ENCODE measurements around the gene TRERF1. TPM values are rescaled to one million over a fixed set of nuclear protein-coding genes. Genes with fewer than 3 reads are reported as not detected.

The TRERF1 gene
- total RNA-seq, 1 donor from 2014 or later, result 3.8 TPM

- TF ChIP-seq CTCF (IDR thresholded peaks at IDR 0.05), result no peak
- no peak overlapping the region for H3K27ac ChIP-seq
- no peak for DNase-seq
- no peak for ATAC-seq
- no peaks in the 10 kb centered on the region for H3K27me3 ChIP-seq
- H3K4me3 ChIP-seq, result no peak overlapping the region
- no peaks in the 10 kb centered on the region for H3K4me1 ChIP-seq
- intact Hi-C loops (cut with DNase I), result no loop called here
- H3K9me3 ChIP-seq, result no peaks in the 10 kb centered on the region
- H3K36me3 ChIP-seq, result no peaks in the 10 kb centered on the region
Observed at GRCh38 chr6:42269553-42269952, 182.2 kb downstream of the TRERF1 start.

GRCh38 chr6:42268835-42269204 lies 182.9 kb downstream of the TRERF1 start:
- Histone ChIP-seq H3K4me1 (no peaks in the 10 kb centered on the region), H3K27ac (no peak overlapping the region), H3K9me3 (no peaks in the 10 kb centered on the region), H3K27me3 (no peaks in the 10 kb centered on the region), H3K36me3 (no peaks in the 10 kb centered on the region), H3K4me3 (no peak overlapping the region)
- DNase-seq (no peak), ATAC-seq (no peak)
- intact Hi-C loops (cut with DNase I), result no loop called here
- no peak for TF ChIP-seq CTCF (IDR thresholded peaks at IDR 0.05)

GRCh38 chr6:42268016-42268834 lies 183.5 kb downstream of the TRERF1 start:
- DNase-seq, result no peak
- H3K36me3 ChIP-seq, result no peaks in the 10 kb centered on the region
- H3K9me3 ChIP-seq, result no peaks in the 10 kb centered on the region
- ATAC-seq, result no peak
- intact Hi-C loops (cut with DNase I), result no loop called here
- no peaks in the 10 kb centered on the region for H3K27me3 ChIP-seq
- H3K27ac ChIP-seq, result no peak overlapping the region
- no peak for TF ChIP-seq CTCF (IDR thresholded peaks at IDR 0.05)
- H3K4me3 ChIP-seq, result no peak overlapping the region
- no peaks in the 10 kb centered on the region for H3K4me1 ChIP-seq

- H3K4me3 ChIP-seq, result no peak overlapping the region
- H3K27ac ChIP-seq, result no peak overlapping the region
- H3K36me3 ChIP-seq, result no peaks in the 10 kb centered on the region
- ATAC-seq (no peak), DNase-seq (no peak)
- intact Hi-C loops (cut with DNase I), result no loop called here
- no peak for TF ChIP-seq CTCF (IDR thresholded peaks at IDR 0.05)
- no peaks in the 10 kb centered on the region for H3K27me3 ChIP-seq
- H3K9me3 ChIP-seq, result no peaks in the 10 kb centered on the region
- H3K4me1 ChIP-seq, result no peaks in the 10 kb centered on the region
Observed at GRCh38 chr6:42266538-42266937, 185.2 kb downstream of the TRERF1 start.

- no peaks in the 10 kb centered on the region for H3K27me3 ChIP-seq
- intact Hi-C loops (cut with DNase I), result no loop called here
- ATAC-seq (no peak), DNase-seq (no peak)
- no peak overlapping the region for H3K27ac ChIP-seq
- H3K9me3 ChIP-seq, result no peaks in the 10 kb centered on the region
- no peak overlapping the region for H3K4me3 ChIP-seq
- no peaks in the 10 kb centered on the region for H3K4me1 ChIP-seq
- TF ChIP-seq CTCF (IDR thresholded peaks at IDR 0.05), result no peak
- no peaks in the 10 kb centered on the region for H3K36me3 ChIP-seq
Observed at GRCh38 chr6:42264852-42265390, 186.8 kb downstream of the TRERF1 start.

Measured in upper lobe of right lung (tissue), 1 donor.